Left renal pelvis (tissue), 4 donors: ENCODE data around the gene PUM1. TPM values are rescaled to one million over a fixed set of nuclear protein-coding genes. Genes with fewer than 3 reads are reported as not detected.
A peak's percentile ranks its signal among the peaks of the same experiment; 100 is the strongest.

Experiments used
- DNase-seq, 4 donors: peaks; one replicate each; pipeline ENCODE4 v3.0.0-alpha.2; 2013; ENCODE audit warnings: low read depth in 4 of 4, low spot score in 3 of 4
- polyA plus RNA-seq, 4 donors: library from polyadenylated mRNA; unstranded; fragments of 120-200 nt; gene quantifications; one replicate each; pipeline ENCODE4 v1.2.1, GENCODE V29; 2013; ENCODE audit not compliant: insufficient read length in 4 of 4

PUM1 gene
- polyA plus RNA-seq, 4 donors = 81.1 to 128 (median 114) TPM

GRCh38 chr1:30911059-30911954 is 154.2 kb downstream of the PUM1 start:
- DNase-seq = peak; percentile 57 to 76 (median 65)

GRCh38 chr1:30909365-30910068 is 156.0 kb downstream of the PUM1 start:
- DNase-seq = no peak

- no peak for DNase-seq
These were observed 156.7 kb downstream of the PUM1 start, which contains the start of gene SDC3 for GRCh38 chr1:30908696-30909364. SDC3 (minus strand) TSS chr1:30908758; CDS start chr1:30908586, 172 bp downstream.

- DNase-seq = no peak
These were observed 157.2 kb downstream of the PUM1 start for GRCh38 chr1:30908316-30908695.

- no peak for DNase-seq
These were observed 157.8 kb downstream of the PUM1 start for GRCh38 chr1:30907481-30908315.

- DNase-seq = no peak
These were observed 158.7 kb downstream of the PUM1 start for GRCh38 chr1:30906631-30907441.

- no peak for DNase-seq
These were observed 159.4 kb downstream of the PUM1 start for GRCh38 chr1:30905916-30906620.

- no peak for DNase-seq
These were observed 160.1 kb downstream of the PUM1 start for GRCh38 chr1:30905403-30905802.

GRCh38 chr1:30904962-30905335 is 160.6 kb downstream of the PUM1 start:
- DNase-seq = no peak

GRCh38 chr1:30904191-30904961 is 161.1 kb downstream of the PUM1 start:
- DNase-seq = no peak

- no peak for DNase-seq
These were observed 162.0 kb downstream of the PUM1 start for GRCh38 chr1:30903343-30904034.

GRCh38 chr1:30902593-30903290 is 162.8 kb downstream of the PUM1 start:
- DNase-seq = no peak

GRCh38 chr1:30901798-30902581 is 163.5 kb downstream of the PUM1 start:
- no peak for DNase-seq

GRCh38 chr1:30900931-30901560 is 164.5 kb downstream of the PUM1 start:
- DNase-seq = no peak

- DNase-seq = no peak
These were observed 165.0 kb downstream of the PUM1 start for GRCh38 chr1:30900486-30900885.
